Measurements from ENCODE around the gene E2F1.
"Not testable (repeated sequence)": the region's sequence is repeated elsewhere in the genome, so short reads cannot be mapped to it uniquely, and the experiment has no call there.

E2F1 gene

DNA sequence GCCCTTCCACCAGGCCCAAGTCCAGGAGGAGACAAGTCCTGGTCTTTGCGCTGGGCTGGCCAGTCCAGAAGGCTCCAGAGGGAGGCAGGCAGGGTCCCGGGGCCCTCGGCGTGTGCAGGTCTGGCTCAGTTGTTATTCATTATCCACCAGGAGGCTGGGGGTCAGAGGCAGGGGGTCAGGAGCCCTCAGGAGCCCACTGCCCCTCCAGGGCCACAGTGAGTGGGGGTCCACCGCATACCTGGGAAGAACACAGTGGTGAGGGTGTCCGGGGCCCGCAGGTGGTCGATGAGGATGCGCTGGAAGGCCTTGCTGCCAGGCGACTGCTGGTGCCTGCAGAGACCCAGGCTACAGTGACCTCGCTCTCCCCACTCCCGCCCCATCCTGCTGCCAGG, 28.5 kb downstream of the E2F1 start:
- DNase-seq (ENCODE audit: low spot score): no peak

DNA sequence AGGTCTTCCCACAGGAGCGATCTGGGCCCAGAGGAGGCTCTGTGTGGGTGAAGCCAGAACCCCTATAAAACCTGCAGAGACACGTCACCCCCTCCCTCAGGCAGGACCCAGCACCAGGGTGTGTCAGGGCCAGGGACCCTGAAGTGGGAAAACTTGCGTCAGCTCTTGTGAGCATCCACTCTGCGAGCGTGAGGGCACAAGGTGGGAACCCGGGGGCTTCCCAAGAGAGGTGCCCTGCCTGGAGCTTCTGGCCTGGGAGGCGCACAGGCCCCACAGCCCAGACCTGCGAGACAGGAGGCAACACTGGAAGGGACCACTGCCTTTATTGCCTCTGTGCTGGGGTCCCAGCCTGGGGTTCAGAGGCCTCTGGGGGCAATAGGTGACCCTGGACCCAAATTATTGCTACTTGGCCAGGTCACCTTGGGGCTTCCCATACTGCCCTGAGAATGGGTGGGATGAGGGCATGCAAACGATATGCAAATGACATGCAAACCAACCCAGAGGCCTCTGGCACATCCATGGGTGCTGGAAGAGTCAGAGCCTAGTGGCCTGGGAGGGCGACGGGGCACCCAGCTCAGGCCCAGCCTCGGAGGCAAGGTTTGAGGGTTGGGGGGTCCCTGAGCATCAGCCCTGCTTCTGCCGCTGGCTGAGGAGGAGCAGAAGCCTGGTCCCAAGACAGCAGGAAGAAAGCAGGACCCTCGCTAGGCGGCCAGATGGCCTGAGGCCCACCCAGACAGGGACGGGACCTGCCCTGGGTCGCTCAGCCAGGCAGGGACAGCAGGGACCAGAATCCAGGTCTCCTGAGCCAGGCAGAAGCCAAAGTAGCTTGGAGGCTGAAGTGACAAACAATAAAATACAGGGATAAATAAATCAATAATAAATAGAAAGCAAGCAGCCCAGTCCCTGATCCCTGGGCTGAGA, 29.1 kb downstream of the E2F1 start:
- no peak for DNase-seq (ENCODE audit: low spot score)

DNA sequence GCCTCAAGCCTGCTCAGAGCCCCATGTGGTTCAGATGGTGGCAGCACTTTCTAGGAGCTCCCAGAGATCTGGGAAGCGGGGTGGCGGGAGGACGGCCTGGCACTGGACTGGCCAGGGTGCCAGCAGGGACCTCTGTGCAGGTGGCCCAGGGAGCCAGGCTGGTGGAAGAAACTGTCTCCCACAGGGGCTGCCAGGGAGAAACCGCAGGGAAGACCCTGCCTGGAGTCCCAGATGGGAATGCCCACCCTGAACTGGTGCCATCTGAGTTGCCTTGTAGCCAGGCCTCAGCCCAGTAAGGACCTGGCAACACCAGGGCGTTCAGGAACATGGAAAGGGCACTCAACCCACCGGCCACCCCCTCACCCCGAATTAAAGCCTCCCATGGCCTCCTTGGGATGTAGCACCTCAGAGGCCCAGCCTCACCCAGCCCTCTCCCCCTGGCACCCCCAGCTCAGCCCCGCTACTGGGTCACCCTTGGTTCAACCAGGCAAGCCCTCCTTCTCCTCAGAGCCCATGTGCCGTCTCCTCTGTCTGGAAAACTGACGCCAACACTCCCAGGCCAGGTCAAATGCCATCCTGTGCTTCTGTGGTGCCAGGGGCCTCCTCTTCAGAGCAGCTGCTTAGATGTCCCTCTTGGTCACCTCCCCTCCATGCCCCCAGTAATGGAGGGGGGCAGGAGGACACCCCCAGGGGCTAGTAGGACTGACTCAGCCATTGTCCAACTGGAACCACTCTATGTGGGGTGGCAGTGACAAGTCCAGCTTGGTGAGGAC, 30.0 kb downstream of the E2F1 start:
- DNase-seq (ENCODE audit: low spot score): no peak

DNA sequence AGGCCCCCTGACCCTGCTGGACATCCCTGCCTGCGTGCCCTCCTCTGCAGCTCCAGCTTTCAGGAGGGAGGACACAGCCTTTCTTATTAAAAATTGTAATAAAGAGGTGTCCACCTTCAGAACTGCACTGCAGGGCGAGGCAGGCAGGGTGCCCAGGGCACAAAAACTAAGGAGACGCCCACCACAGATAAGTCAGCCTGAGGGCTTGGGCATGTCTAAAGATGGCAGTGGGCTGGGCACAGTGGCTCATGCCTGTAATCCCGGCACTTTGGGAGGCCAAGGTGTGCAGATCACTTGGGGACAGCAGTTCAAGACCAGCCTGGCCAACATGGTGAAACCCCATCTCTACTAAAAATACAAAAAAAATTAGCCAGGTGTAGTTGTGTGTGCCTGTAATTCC, 31.0 kb downstream of the E2F1 start:
- no peak for DNase-seq (ENCODE audit: low spot score)

DNA sequence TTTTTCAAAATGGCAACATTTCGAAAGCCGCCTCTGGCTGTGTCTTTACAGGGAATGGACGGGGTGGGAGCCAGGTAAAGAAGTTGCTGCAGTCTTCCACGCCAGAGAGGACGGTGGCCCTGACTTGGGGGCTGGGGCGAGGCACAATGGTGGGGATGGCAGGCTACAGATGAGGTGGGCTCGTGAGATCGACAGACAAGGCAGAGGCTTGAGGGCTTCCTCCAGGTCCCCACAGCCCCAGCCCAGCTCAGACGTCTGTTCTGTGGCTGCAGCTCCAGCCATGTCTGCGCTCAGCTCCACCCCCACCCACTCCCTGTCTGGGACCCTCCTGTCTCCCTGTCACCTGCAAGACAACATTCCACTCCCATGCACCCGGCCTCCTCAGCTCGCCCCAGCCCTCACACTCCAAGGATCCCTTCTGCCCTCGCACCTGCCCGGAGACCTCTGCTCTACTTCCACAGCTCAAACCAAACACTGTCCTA, 31.5 kb downstream of the E2F1 start:
- DNase-seq (ENCODE audit: low spot score): no peak

DNA sequence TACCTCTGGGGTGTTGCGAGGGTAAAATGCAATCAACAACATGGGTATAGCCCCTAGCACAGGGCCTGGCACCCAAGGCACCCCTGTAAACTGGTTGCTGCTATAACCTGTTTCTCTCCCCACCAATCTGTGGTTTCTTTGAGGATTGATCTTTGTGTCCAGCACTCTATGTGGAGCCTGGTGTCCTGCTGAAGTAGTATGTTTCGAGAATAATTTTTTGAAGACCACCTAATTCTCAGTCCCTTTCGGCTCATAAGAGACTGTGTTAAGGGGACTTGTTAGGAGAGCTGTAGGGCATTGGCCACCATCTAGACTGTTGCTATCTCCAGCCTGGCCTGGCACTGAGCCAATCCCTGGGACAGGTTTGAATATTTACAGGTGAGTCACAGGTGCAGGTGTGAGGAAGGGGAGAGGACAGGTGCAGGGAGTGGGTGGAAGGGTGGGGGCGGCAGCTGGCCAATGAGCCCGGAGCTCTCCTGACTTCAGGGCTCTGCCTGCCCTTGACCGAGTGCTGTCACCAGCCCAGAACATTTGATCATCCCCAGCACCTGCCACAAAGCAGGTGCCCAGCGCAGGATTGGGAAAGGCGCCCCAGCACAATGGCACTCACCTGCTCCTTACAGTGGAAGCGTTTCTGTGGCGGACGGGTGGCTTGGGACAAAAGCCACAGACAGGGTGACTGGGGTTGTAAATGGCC, 32.1 kb downstream of the E2F1 start:
- DNase-seq (ENCODE audit: low spot score): no peak

DNA sequence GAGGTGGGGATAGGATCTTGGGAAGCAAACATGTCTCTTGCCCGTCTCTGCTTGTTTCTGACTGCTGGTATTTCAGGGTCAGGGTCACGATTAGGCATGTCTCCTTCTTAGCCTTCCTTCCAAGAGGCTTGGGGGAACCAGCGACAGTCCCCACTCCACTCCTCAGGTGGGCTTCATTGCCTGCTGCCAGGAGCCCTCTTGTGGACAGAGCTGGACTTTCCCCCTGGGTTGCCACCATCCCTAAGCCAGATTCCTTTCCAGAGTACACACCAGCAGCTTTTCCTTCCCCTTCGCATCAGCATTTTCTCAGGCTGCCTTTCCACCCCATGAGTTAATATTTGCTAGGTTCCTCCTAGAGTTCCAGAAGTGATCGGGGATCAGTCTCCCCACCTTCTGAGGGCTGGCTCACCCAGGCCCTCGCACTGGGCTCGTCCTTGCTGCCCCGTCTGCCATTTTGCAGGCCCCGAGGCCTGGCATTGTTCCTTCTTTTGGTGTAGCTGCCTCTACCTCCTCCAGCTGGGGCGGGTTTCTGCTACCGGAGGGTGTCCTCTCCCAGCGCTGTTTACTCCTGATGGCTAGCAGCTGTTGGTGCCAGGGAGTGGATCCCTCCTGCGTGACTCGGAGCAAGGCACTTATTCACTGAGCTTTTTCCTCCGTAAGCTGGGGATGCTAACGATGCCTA, 32.8 kb downstream of the E2F1 start:
- DNase-seq (ENCODE audit: low spot score): peak; percentile 70

DNA sequence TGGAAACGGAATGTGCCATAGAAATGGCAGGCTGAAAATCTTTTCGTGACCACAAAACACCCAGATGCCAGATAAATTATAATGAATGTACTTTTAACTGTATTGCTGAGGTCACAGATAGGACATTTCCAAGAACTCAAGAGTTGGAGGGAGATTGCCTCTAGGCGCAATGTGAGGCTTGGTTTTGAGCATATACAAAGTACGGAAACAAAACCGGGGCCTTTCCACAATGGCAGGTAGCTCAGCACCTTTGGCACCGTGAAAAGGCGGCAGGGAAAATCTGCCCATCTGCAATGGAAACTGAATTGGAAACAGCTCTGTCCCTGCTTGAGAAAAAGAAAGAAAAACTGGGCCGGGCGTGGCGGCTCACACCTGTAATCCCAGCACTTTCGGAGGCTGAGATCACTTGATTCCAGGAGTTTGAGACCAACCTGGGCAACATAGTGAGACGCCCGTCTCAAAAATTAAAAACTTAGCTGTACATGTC, 34.6 kb downstream of the E2F1 start:
- DNase-seq (ENCODE audit: low spot score): no peak

DNA sequence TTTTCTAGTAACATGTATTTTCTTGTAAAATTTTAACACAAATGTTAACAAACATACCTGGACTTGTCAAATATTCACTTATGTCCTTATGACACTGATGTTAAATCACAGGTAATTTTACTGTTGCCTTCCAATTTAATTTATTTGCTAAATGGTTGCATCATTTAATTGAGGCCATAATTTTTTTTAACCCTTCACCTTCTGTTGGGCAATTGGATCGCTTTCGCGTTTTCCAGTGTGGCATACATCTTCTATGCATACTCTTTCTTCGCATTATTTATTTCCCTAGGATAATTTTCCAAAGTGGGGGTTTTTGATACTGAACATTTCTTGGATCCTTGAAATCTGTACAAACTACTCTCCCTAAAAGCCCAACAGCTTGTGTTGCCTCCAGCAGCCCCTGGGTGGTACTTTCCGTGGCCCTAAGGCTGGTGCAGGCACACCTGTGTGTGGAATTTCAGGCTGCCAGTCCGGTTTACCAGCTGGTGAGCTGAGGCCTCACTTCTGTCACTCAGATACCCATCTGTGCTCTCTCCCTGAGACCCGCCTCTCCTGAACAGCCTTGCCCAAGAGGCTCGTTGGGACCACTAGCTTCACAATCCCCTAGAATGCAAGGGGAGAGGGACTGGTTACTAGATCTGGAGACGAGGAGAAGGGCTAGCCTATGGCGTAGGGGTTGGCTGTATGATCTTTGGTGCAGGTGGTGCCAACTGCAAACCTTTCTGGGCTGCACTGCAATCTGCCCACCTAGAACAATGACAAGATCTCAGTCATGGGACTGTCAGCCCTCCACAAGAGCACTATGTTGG, 35.2 kb downstream of the E2F1 start:
- DNase-seq (ENCODE audit: low spot score): no peak

DNA sequence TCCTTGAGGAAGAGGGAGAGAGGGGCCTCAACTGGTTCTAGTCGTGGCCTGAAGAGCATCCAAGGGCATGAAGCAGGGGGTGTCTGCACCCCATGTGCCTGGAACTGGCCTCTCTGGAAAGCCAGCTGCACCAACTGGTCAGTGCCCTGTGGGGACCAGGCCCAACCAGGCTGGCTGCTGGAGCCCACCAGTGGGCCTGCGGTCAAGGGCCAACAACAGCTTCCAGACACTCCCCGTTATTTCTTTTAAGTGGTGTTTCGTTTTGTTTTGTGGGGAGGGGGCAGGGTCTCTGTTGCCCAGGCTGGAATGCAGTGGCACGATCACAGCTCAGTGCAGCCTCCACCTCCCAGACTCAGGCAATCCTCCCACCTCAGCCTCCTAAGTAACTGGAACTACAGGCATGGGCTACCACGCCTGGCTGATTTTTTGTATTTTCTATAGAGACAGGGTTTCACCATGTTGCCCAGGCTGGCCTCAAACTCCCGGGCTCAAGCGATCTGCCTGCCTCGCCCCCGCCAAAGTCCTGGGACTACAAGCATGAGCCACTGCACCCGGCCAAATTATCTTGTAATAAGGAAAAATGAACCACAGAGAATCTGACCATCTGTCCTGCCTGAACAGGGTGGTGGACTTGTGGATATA, 36.0 kb downstream of the E2F1 start:
- DNase-seq (ENCODE audit: low spot score): no peak

DNA sequence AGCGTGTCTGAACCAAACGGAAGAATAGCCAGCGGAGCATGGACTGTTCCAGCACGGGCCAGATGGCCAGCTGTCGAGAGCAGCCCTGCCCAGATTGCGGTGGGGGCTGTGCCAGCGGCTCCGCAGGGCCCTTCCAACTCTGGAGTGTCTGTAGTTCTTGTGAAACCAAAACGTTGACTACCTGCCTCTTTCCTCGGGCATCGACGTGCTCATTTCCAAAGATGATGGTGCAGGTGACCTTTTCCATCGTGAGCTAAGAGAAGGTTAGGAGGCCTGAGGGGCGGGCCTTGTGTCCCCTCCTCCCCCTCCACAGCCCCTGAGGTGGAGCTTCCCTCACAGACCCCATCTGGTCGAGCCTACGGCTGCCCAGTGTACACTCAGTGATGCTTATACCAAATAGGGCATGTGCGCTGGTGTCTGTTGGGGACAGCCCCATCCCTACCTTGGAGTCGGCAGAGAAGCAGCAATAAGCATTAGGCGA, 36.9 kb downstream of the E2F1 start:
- no peak for DNase-seq (ENCODE audit: low spot score)

DNA sequence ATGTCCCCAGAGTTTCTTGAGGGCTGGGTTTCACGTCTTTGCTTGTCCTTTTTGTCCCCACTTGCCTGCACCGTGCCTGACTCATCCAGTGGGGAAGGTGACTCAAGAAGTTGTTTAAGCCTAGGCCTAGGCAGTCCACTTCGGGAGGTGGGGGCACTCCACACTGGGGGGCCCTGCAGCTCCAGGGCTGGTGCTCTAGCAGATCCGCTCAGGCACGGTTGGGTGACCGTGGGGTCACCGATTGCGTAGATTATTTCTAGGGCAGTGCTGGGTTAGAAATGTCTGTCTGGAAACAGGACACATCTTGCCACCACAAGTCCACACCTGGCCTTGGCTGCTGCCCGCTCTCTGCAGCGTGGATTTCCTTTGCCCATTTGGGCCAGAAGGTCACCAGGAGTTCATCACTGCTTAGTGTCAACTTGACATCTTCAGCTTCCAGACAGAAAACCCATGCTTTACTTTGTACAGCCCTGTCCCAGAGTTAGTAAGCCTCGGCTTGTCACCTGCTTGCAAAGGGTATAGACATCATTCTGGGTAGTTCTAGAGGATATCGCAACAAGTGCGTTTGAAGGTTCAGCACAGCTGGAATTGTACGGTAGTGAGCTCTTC, 37.7 kb downstream of the E2F1 start:
- DNase-seq (ENCODE audit: low spot score): no peak

DNA sequence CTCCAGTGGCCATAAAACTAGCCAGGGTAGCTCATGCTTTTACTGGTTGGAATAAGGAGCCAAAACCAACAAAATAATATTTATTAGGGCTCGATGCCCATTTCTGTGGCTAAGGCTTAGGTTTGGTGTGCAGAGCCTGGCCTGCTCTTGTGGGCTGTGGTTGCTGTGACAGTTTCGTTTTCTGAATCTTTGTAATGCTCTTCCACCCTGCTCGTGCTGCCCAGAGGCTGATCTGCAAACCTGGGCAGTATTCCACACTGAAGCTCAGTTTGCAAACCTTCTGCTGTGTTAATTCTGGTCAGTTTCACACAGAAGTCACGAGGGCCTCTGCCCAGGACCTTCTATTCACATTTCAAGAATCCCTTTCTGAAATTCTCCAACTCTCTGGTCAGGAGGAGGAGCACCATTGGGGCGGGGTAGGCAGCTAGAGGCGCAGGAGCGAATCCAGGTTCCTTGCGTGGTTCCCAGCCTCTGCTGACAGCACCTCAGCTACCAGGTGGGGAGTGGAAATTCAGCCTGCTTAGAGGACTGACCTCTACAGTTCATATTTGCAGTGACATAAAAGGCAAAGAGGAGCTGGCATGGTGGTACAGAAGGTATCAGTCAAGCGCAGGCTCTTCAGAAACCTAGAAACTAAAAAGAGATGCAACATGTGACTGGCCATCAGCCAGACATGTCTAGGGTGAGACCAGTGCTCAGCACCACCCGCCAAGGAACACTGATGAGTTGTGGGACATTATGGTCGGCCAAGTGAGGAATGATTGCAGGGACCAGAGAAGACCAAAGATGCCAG, 38.4 kb downstream of the E2F1 start:
- no peak for DNase-seq (ENCODE audit: low spot score)

DNA sequence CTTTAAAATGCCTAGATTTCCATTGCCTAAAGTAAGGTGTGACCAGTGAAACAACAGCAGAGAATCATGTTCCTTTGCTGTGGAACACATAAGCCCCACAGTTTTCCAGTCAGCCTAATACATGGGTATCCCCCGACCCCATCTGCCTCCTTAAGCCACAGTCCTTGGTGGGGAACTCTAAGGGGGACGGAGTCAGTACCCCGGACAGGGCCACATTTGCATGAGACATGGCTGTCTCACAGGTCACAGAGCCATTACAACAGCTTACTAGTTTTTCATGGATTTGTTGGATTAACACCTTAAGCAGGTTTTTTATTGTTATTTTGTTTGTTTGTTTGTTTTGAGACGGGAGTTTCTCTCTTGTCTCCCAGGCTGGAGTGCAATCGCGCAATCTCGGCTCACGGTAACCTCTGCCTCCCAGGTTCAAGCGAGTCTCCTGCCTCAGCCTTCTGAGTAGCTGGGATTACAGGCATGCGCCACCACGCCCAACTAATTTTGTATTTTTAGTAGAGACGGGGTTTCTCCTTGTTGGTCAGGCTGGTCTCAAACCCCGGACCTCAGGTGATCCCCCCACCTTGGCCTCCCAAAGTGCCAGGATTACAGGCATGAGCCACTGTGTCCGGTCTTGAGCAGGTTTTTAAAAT, 39.1 kb downstream of the E2F1 start:
- DNase-seq (ENCODE audit: low spot score): not testable (repeated sequence)

DNA sequence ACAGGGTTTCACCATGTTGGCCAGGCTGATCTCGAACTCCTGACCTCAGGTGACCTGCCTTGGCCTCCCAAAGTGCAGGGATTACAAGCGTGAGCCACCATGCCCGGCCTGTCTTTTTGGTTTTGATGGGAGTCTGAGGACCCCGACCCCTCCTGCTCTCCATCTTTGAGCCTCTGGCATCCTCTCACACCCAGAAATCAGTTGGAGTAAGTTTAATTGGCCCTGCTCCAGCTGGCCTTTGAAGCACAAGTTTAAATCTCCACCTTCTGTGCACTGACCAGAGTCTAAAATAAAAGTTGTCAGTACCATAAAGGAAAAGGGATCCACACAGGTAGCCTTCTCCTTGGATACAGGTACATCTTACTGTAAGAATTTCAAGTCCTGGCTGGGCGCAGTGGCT, 40.0 kb downstream of the E2F1 start:
- DNase-seq (ENCODE audit: low spot score): no peak

DNA sequence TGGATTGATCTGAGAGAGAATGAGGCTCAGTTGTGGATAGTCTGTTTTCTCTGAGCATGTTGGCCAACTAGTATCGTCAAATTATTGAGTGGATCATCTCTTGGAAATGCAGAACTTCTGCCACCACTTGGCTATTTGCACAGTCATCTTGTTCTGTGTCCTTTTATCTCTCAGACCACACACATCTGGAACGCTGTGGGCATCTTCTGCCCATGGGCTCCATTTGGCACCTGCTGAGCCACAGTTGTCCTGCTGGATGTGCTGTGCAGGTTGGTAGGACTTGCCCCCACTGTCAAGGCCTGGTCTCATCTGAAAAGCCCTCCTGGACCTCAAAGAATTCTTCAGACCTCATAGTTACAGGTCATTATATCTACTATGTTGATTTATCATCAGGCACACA, 40.8 kb downstream of the E2F1 start:
- no peak for DNase-seq (ENCODE audit: low spot score)

DNA sequence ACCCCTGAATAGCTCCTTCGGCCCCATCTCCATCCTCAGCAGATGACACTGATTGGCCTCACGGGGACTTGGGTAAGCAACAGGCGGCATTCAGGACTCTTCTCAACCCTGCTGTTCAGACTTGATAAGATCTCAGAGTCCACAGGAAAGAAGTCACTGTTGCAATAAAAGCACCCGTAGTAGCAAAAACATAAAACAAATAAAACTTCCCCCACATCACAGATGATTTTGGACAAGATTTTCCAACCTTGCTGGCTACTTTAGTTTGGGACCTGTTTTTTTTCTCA, 41.2 kb downstream of the E2F1 start:
- no peak for DNase-seq (ENCODE audit: low spot score)

DNA sequence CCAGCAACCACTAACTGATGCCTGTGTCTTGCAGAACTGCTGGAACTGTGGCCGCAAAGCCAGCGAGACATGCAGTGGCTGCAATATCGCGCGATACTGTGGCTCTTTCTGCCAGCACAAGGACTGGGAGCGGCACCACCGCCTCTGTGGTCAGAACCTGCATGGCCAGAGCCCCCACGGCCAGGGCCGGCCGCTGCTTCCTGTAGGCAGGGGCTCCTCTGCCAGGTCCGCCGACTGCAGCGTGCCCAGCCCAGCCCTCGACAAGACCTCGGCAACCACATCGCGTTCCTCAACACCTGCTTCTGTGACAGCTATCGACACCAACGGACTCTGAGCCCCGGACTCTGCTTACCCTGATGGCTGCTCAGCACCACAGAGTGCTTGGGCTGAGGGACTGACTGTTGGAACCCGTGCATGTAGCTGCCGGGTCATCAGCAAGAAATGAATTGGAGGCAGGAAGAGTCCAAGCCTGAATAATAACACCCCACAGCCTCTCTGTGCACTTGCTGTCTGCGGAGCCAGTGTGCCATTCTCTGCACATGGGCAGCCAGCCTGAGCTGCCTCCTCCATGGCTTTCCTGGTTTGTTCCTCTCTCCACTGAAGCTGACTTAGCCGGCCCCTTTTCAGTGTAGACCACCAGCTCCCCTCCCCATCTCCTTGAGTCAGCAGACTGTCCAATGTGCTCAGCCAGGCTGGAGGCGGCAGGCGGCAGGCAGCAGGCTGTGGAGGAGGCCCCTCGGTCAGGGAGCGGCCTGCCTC, 41.7 kb downstream of the E2F1 start:
- DNase-seq (ENCODE audit: low spot score): no peak
